Measurements from ENCODE around the gene CILP2.

The CILP2 gene

DNA sequence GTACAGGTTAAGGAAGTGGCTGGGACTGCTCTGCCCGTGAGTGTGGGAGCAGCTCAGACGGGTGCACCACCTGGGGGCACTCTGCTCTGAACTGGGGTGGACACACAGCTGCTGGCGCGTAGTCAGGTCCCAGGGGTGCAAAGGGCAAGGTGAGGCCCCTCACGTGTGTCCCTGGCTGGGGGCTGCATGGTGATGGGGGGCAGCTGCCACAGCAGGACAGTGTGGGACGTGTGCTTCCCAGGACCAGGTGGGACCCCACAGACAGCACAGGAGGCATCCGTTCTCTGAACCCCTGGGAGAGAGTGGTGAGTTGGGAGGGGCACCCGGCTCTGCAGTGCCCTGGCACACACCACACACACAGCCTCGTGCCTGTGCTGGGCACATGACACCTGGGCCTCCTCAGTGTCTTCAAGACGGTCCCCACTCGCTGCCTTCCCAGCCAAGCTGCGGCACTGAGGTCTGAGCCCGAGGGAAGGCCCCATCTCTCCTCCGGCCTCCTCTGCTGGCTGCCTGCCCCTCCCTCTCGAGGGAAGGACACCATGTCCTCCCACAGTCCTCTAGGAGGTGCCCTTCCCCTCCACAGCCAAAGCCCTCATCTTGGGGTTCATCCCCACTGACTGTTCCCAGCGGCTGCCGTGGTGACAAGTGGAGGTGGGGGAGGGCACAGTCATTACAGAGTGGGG, 24.7 kb downstream of the CILP2 start:
- no peak for DNase-seq (ENCODE audit: low read depth in 3 of 3)

GRCh38 chr19:19563348-19563848, 25.3 kb downstream of the CILP2 start:
- no peak for DNase-seq (ENCODE audit: low read depth in 3 of 3)

DNA sequence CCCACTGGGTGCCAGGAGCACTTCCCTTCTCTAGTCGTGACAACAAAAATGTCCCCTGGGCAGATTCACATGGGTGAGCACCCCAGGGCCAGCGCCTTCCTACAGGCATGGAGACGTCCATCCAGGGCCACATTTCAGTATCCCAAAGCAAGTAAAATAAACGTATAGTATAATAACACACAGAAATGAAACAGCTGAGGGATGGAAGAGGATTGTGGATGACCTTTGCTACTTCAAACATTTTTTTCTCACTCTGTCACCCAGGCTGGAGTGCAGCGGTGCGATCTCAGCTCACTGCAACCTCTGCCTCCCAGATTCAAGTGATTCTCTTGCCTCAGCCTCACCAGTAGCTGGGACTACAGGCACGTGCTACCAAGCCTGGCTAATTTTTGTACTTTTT, 28.2 kb downstream of the CILP2 start:
- no peak for DNase-seq (ENCODE audit: low read depth in 3 of 3)

GRCh38 chr19:19567391-19567790, 29.3 kb downstream of the CILP2 start:
- DNase-seq (ENCODE audit: low read depth in 3 of 3), result no peak

GRCh38 chr19:19568802-19569756, 31.0 kb downstream of the CILP2 start:
- DNase-seq (ENCODE audit: low read depth in 3 of 3), result no peak

DNA sequence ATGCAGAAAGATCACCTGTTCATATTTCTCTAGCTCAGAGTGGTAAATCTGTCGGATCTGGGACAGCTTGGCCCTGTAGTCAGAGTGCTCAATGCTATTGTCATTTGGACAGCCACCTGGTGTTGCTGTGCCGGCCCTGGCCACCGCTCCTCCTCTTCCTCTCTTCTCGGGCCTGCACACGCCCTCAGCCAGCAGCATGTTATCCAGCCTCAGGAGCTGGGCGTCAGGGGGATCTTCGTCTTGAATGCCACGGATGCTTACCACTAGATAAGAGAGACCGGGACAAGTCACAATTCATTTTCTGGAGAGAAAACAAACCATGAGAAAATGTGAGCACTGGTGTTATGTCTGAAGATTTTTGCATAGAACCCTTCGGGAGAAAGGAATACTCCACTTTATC, 32.5 kb downstream of the CILP2 start:
- no peak for DNase-seq (ENCODE audit: low read depth in 3 of 3)

GRCh38 chr19:19571071-19571786, 33.2 kb downstream of the CILP2 start:
- DNase-seq (ENCODE audit: low read depth in 3 of 3), result no peak

DNA sequence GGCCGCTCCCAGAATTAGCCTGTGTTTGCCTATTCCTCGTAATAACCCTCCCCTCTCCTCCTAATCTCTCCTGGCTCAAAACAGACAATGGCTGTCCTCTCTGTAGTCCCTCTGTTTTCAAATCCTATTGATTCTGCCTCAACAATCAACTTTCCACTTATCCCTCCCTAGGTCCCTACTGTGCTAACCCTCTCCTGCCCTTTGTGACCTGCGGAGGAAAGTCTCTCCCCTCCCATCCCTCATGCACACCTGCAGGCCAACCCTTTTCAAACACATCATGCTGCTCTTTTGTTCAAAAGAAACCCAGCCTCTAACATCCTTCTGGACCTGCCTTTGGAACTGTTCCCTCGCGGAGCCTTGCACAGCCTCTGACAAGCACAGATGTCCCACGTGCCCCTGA, 37.3 kb downstream of the CILP2 start:
- no peak for DNase-seq (ENCODE audit: low read depth in 3 of 3)

DNA sequence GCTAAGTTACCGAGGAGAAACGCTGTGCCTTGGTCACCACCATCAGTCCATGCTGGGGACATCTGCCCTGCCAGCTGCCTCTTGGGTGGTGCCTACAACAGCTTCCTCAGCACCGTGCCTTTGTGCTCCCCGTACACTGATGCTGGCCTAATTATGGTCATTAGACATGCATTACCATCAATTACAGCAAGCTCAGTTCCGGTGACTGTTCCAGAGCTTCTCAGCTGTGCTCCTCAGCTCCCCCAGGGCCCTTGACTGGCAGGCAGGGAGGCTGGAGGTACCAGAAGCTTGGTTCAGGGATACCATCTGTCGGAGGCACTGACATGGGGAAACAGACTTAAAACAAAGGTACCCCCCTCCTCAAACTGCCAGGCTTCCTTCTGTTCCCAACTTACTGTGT, 40.2 kb downstream of the CILP2 start:
- no peak for DNase-seq (ENCODE audit: low read depth in 3 of 3)

DNA sequence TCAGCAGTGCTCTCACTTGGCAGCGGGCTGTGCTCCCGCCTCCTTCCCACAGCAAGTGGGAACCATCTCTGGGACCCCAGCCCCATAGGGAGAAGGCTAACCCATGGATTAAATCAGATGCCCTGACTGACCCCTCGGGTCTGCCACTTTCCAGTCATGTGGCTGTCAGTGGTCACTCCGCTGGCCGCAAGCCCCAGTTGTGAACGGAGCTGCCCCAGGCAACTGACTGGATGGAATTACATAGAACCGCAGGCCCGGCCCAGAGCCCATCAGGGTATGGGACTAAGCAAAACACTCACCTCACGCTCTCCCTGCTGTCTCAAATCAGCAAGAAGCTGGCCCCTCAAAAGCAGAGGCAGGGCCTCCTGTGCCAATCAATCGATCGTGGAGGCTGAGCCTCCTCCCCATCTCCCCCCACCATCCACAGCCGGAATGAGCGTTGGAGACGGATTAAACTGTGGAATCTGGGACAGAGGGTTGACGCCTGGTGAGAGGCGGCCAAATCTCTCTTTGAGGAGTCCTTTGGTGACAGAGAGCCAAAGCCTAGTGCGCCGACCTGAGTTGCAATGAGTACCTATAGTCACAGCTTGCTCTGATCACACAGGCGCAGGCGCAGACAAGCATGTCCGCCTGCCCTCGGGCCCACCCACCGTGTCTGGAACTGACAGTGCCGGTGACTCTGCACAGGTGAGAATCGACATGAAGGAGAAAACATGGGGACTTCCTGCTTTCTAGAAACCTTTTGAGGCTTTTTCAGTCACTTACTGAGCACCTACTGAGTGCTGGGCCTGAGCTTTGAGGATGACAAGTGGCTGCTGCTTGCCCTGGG, 41.7 kb downstream of the CILP2 start:
- DNase-seq (ENCODE audit: low read depth in 3 of 3), result no peak

DNA sequence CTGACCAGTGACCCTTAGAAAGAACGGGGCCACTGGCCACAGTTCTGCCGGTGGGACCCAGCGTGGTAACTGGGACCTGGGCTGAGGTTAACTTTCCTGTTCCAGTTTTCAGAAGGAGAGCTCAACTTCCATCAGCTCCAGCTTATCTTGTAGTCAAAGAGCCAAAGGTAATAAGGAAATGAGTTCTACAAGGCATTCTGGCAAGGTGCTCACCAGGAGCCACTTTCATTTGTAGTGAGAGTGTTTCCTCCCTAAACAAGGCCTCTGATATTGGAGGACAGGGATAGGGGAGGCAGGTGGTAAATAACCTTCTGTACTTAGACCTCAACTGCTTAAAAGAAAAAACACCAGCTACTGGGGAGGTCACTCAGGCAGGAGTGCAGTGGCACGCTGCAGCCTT, 42.4 kb downstream of the CILP2 start:
- DNase-seq (ENCODE audit: low read depth in 3 of 3), result no peak

GRCh38 chr19:19581391-19581790, 43.3 kb downstream of the CILP2 start:
- no peak for DNase-seq (ENCODE audit: low read depth in 3 of 3)

DNA sequence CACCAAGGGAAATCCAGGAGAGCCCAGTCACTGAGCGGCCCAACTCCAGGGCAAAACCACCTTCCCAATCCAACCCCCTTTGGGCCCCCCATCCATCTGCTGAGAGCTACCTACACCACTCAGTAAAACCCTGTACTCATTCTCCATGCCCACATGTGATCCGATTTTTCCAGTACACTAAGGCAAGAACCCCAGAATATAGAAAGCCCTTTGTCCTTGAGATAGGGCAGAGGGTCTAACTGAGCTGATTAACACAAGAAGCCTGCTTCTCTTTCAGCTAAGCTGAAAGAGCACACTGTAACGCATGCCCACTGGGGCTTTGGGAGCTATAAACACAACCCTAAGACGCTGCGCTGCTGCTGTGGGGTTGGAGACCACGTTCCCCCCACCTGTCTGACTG, 44.4 kb downstream of the CILP2 start:
- DNase-seq (ENCODE audit: low read depth in 3 of 3), result no peak

- DNase-seq (ENCODE audit: low read depth in 3 of 3), result no peak
Measured at GRCh38 chr19:19584356-19584755, 46.3 kb downstream of the CILP2 start.

DNA sequence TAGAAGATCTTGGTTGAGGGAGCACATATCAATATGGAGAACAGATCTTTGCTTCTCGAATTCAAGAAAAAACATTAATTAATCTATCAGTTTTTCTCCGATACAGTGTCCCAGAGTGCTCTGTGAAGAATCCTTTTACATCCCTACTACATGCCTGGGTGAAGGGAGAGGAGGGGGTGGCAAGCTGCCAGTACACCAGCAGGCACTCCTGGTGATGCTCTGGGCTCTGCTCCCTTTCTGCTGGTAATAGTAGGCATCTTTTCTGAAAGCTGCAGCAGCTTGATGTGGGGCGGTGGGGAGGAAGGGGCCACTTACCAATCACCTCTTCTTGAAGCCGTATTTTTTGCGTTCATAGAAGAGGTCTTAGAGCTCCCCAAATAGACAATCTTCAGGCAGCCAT, 49.7 kb downstream of the CILP2 start:
- DNase-seq (ENCODE audit: low read depth in 3 of 3), result no peak

DNA sequence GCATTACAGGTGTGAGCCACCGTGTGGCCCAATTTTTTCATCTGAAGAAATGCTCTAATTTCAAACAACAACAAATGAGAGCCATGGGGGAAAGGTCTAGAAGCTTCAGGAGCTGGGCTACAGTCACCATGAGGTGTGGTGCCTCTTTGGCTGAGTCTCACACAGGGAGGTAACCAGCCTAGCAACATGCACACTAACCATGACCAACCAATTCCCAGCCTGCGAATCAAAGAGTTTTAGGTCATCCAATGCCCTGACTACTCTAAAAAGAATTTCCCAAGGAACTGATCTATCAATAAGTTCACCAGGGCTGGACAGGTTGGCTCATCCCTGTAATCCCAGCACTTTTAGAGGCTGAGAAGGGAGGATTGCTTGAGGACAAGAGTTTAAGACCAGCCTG, 50.5 kb downstream of the CILP2 start:
- DNase-seq (ENCODE audit: low read depth in 3 of 3), result no peak

GRCh38 chr19:19591133-19591825, 53.2 kb downstream of the CILP2 start:
- peak; percentile 48 to 64 (median 59) for DNase-seq (ENCODE audit: low read depth in 3 of 3)

- no peak for DNase-seq (ENCODE audit: low read depth in 3 of 3)
Measured at GRCh38 chr19:19592690-19593089, 54.6 kb downstream of the CILP2 start.

GRCh38 chr19:19594381-19594780, 56.3 kb downstream of the CILP2 start:
- no peak for DNase-seq (ENCODE audit: low read depth in 3 of 3)

DNA sequence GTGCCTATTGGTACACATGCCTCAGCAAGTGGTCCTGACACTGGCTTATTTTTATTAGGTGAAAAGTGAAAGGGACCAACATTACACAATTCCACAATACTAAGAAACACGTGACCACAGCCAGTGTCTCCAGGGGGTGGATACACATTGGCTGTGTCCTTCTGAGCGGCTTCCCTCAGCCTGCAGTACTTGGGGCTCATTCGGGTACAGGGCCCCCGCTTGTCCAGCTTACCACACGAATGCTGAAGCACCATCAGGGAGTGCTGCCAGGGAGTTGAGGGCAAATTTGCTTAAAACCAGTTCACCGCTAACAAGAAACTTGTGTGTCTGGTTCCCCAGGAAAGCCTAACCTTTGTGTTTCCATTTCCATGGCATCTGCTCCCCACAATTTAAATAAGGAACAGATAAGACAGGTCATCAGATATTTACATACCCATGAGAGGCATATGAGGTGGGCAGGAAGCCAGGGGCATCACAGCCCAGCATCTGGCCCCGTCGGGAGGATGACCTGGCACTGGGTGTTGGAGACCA, 57.2 kb downstream of the CILP2 start:
- DNase-seq (ENCODE audit: low read depth in 3 of 3), result no peak
